ENCODE data around the gene SHE.

Gene SHE

GRCh38 chr1:154519591-154519991 is 17.4 kb upstream of the SHE start:
- in situ Hi-C loops (cut with HindIII; ENCODE audit: low sequenced_read_pairs) = no loop called here
- no peak for TF ChIP-seq CTCF (IDR thresholded peaks at IDR 0.05; ENCODE audit: low read depth, low read length, missing control alignments)
- DNase-seq (ENCODE audit: low read depth) = no peak
- no peak overlapping the region for H3K4me3 ChIP-seq (ENCODE audit: low read depth, low read length)

- H3K4me3 ChIP-seq (ENCODE audit: low read depth, low read length) = no peak overlapping the region
- no peak for TF ChIP-seq CTCF (IDR thresholded peaks at IDR 0.05; ENCODE audit: low read depth, low read length, missing control alignments)
- no peak for DNase-seq (ENCODE audit: low read depth)
- in situ Hi-C loops (cut with HindIII; ENCODE audit: low sequenced_read_pairs) = no loop called here
These were observed 15.4 kb upstream of the SHE start for GRCh38 chr1:154517661-154518060.

- in situ Hi-C loops (cut with HindIII; ENCODE audit: low sequenced_read_pairs) = no loop called here
- DNase-seq (ENCODE audit: low read depth) = no peak
- H3K4me3 ChIP-seq (ENCODE audit: low read depth, low read length) = no peak overlapping the region
- no peak for TF ChIP-seq CTCF (IDR thresholded peaks at IDR 0.05; ENCODE audit: low read depth, low read length, missing control alignments)
These were observed 11.9 kb upstream of the SHE start for GRCh38 chr1:154514066-154514553.

GRCh38 chr1:154512760-154513159 is 10.5 kb upstream of the SHE start:
- no peak overlapping the region for H3K4me3 ChIP-seq (ENCODE audit: low read depth, low read length)
- in situ Hi-C loops (cut with HindIII; ENCODE audit: low sequenced_read_pairs) = no loop called here
- TF ChIP-seq CTCF (IDR thresholded peaks at IDR 0.05; ENCODE audit: low read depth, low read length, missing control alignments) = no peak
- no peak for DNase-seq (ENCODE audit: low read depth)

- DNase-seq (ENCODE audit: low read depth) = no peak
- H3K4me3 ChIP-seq (ENCODE audit: low read depth, low read length) = no peak overlapping the region
- in situ Hi-C loops (cut with HindIII; ENCODE audit: low sequenced_read_pairs) = no loop called here
- TF ChIP-seq CTCF (IDR thresholded peaks at IDR 0.05; ENCODE audit: low read depth, low read length, missing control alignments) = no peak
These were observed 1.7 kb upstream of the SHE start for GRCh38 chr1:154503898-154504297.

GRCh38 chr1:154502744-154503115 is 518 bp upstream of the SHE start:
- no peak overlapping the region for H3K4me3 ChIP-seq (ENCODE audit: low read depth, low read length)
- no peak for TF ChIP-seq CTCF (IDR thresholded peaks at IDR 0.05; ENCODE audit: low read depth, low read length, missing control alignments)
- no peak for DNase-seq (ENCODE audit: low read depth)
- in situ Hi-C loops (cut with HindIII; ENCODE audit: low sequenced_read_pairs) = no loop called here

Measured in astrocyte of the cerebellum (primary cell).